ENCODE data around the gene LDLRAD4. TPM values are rescaled to one million over a fixed set of nuclear protein-coding genes. Genes with fewer than 3 reads are reported as not detected.

LDLRAD4 gene
- total RNA-seq, 2 donors from 2014 or later: 18.4 to 59.2 TPM

GRCh38 chr18:13278062-13278630, 59.6 kb downstream of the LDLRAD4 start:
- Mint-ChIP-seq H3K36me3 (peaks cover 11 to 40% of the 10 kb centered on the region in 2 donors), H3K27ac (no peak overlapping the region), H3K9me3 (peaks cover 0 to 5% of the 10 kb centered on the region in 2 donors)
- no peak for ATAC-seq
- DNase-seq (ENCODE audit: low spot score in 2 of 2): peak in 1 of 2 donors; percentile 43

GRCh38 chr18:13279181-13280069, 60.9 kb downstream of the LDLRAD4 start:
- Mint-ChIP-seq H3K36me3 (peaks cover 12 to 30% of the 10 kb centered on the region in 2 donors), H3K9me3 (peaks cover 0 to 5% of the 10 kb centered on the region in 2 donors), H3K27ac (peak overlapping the region; percentile 81 to 90)
- ATAC-seq: peak; percentile 65 to 85
- peak; percentile 46 to 52 for DNase-seq (ENCODE audit: low spot score in 2 of 2)

GRCh38 chr18:13280070-13280795, 61.7 kb downstream of the LDLRAD4 start:
- Mint-ChIP-seq H3K9me3 (peaks cover 0 to 5% of the 10 kb centered on the region in 2 donors), H3K27ac (peak overlapping the region; percentile 81 to 90), H3K36me3 (peaks cover 12 to 30% of the 10 kb centered on the region in 2 donors)
- ATAC-seq: no peak
- DNase-seq (ENCODE audit: low spot score in 2 of 2): no peak

GRCh38 chr18:13281406-13281805, 62.8 kb downstream of the LDLRAD4 start:
- Mint-ChIP-seq H3K9me3 (peaks cover 0 to 5% of the 10 kb centered on the region in 2 donors), H3K27ac (no peak overlapping the region), H3K36me3 (peaks cover 12 to 30% of the 10 kb centered on the region in 2 donors)
- ATAC-seq: no peak
- DNase-seq (ENCODE audit: low spot score in 2 of 2): no peak

GRCh38 chr18:13283746-13284145, 65.2 kb downstream of the LDLRAD4 start:
- DNase-seq (ENCODE audit: low spot score in 2 of 2) (no peak), ATAC-seq (no peak)
- H3K9me3 Mint-ChIP-seq: peaks cover 0 to 5% of the 10 kb centered on the region in 2 donors
- H3K36me3 Mint-ChIP-seq: peaks cover 5 to 18% of the 10 kb centered on the region in 2 donors
- no peak overlapping the region for H3K27ac Mint-ChIP-seq

GRCh38 chr18:13284330-13285027, 65.9 kb downstream of the LDLRAD4 start:
- ATAC-seq (no peak), DNase-seq (ENCODE audit: low spot score in 2 of 2) (no peak)
- Mint-ChIP-seq H3K36me3 (peaks cover 5 to 10% of the 10 kb centered on the region in 2 donors), H3K9me3 (peaks cover 0 to 5% of the 10 kb centered on the region in 2 donors), H3K27ac (no peak overlapping the region)

GRCh38 chr18:13285874-13286273, 67.3 kb downstream of the LDLRAD4 start:
- DNase-seq (ENCODE audit: low spot score in 2 of 2) (no peak), ATAC-seq (no peak)
- H3K27ac Mint-ChIP-seq: peak overlapping the region in 1 of 2 donors; percentile 12
- peaks cover 5 to 10% of the 10 kb centered on the region in 2 donors for H3K36me3 Mint-ChIP-seq
- H3K9me3 Mint-ChIP-seq: peaks cover 0 to 5% of the 10 kb centered on the region in 2 donors

GRCh38 chr18:13286456-13287125, 68.0 kb downstream of the LDLRAD4 start:
- no peak for ATAC-seq
- Mint-ChIP-seq H3K27ac (no peak overlapping the region), H3K9me3 (peaks cover 0 to 5% of the 10 kb centered on the region in 2 donors), H3K36me3 (peaks cover 5 to 9% of the 10 kb centered on the region in 2 donors)
- DNase-seq (ENCODE audit: low spot score in 2 of 2): no peak

GRCh38 chr18:13287372-13287771, 68.8 kb downstream of the LDLRAD4 start:
- Mint-ChIP-seq H3K9me3 (no peaks in the 10 kb centered on the region), H3K36me3 (peaks cover under 1 to 5% of the 10 kb centered on the region in 2 donors), H3K27ac (no peak overlapping the region)
- ATAC-seq (no peak), DNase-seq (ENCODE audit: low spot score in 2 of 2) (no peak)

GRCh38 chr18:13288509-13289133, 70.1 kb downstream of the LDLRAD4 start:
- DNase-seq (ENCODE audit: low spot score in 2 of 2): peak in 1 of 2 donors; percentile 86
- H3K27ac Mint-ChIP-seq: peak overlapping the region in 1 of 2 donors; percentile 26
- H3K9me3 Mint-ChIP-seq: no peaks in the 10 kb centered on the region
- peaks cover 0 to 3% of the 10 kb centered on the region in 2 donors for H3K36me3 Mint-ChIP-seq
- peak; percentile 62 to 95 for ATAC-seq

- peak overlapping the region; percentile 26 to 41 for H3K27ac Mint-ChIP-seq
- H3K9me3 Mint-ChIP-seq: no peaks in the 10 kb centered on the region
- no peak for DNase-seq (ENCODE audit: low spot score in 2 of 2)
- no peaks in the 10 kb centered on the region for H3K36me3 Mint-ChIP-seq
- ATAC-seq: no peak
These were observed 71.1 kb downstream of the LDLRAD4 start for GRCh38 chr18:13289481-13290205.

GRCh38 chr18:13290856-13291271, 72.3 kb downstream of the LDLRAD4 start:
- ATAC-seq (peak in 1 of 2 donors; percentile 91), DNase-seq (ENCODE audit: low spot score in 2 of 2) (peak in 1 of 2 donors; percentile 58)
- peak overlapping the region in 1 of 2 donors; percentile 70 for H3K27ac Mint-ChIP-seq
- H3K36me3 Mint-ChIP-seq: no peaks in the 10 kb centered on the region
- no peaks in the 10 kb centered on the region for H3K9me3 Mint-ChIP-seq

GRCh38 chr18:13291299-13291698, 72.7 kb downstream of the LDLRAD4 start:
- ATAC-seq (no peak), DNase-seq (ENCODE audit: low spot score in 2 of 2) (no peak)
- Mint-ChIP-seq H3K36me3 (no peaks in the 10 kb centered on the region), H3K27ac (no peak overlapping the region), H3K9me3 (no peaks in the 10 kb centered on the region)

GRCh38 chr18:13291745-13292447, 73.3 kb downstream of the LDLRAD4 start:
- no peak overlapping the region for H3K27ac Mint-ChIP-seq
- no peaks in the 10 kb centered on the region for H3K9me3 Mint-ChIP-seq
- ATAC-seq: no peak
- DNase-seq (ENCODE audit: low spot score in 2 of 2): no peak
- H3K36me3 Mint-ChIP-seq: no peaks in the 10 kb centered on the region
